NCI-H524 treated with DMSO at 0.1 percent for 48 hours (cell line): ENCODE measurements around the gene TIMM44.
"Not testable (repeated sequence)": the region's sequence is repeated elsewhere in the genome, so short reads cannot be mapped to it uniquely, and the experiment has no call there.

Experiments
- DNase-seq: peaks from one replicate; lab custom pipeline; 2025; lab: John Stamatoyannopoulos, UW

The TIMM44 gene

GRCh38 chr19:7944177-7944761 is 803 bp upstream of the TIMM44 start:
- DNase-seq, result peak; percentile 28

GRCh38 chr19:7942981-7943443 is 454 bp downstream of the TIMM44 start:
- no peak for DNase-seq

GRCh38 chr19:7941895-7942596 is 1.4 kb downstream of the TIMM44 start:
- no peak for DNase-seq

- no peak for DNase-seq
Observed at GRCh38 chr19:7940841-7941240, 2.6 kb downstream of the TIMM44 start.

GRCh38 chr19:7934766-7935165 is 8.7 kb downstream of the TIMM44 start:
- DNase-seq, result no peak

GRCh38 chr19:7933828-7934725 is 9.4 kb downstream of the TIMM44 start:
- no peak for DNase-seq

GRCh38 chr19:7933411-7933810 is 10.1 kb downstream of the TIMM44 start:
- no peak for DNase-seq

GRCh38 chr19:7932930-7933300 is 10.6 kb downstream of the TIMM44 start:
- DNase-seq, result no peak

GRCh38 chr19:7932276-7932929 is 11.1 kb downstream of the TIMM44 start:
- no peak for DNase-seq

- no peak for DNase-seq
Observed at GRCh38 chr19:7931221-7932061, 12.0 kb downstream of the TIMM44 start.

GRCh38 chr19:7930765-7931164 is 12.7 kb downstream of the TIMM44 start:
- DNase-seq, result no peak

- not testable (repeated sequence) for DNase-seq
Observed at GRCh38 chr19:7930030-7930429, 13.4 kb downstream of the TIMM44 start.

GRCh38 chr19:7928741-7929701 is 14.4 kb downstream of the TIMM44 start:
- DNase-seq, result no peak

- no peak for DNase-seq
Observed at GRCh38 chr19:7928334-7928706, 15.1 kb downstream of the TIMM44 start.

GRCh38 chr19:7927605-7928333 is 15.7 kb downstream of the TIMM44 start:
- DNase-seq, result no peak

- DNase-seq, result no peak
Observed at GRCh38 chr19:7926727-7927604, 16.5 kb downstream of the TIMM44 start.

GRCh38 chr19:7926021-7926726 is 17.3 kb downstream of the TIMM44 start, which contains the start of gene CTXN1:
Gene CTXN1 (minus strand): TSS chr19:7926135. CDS start chr19:7925538, 597 bp downstream.
- no peak for DNase-seq
